ENCODE measurements around the gene SLC13A1. TPM values are rescaled to one million over a fixed set of nuclear protein-coding genes. Genes with fewer than 3 reads are reported as not detected.

Gene SLC13A1
- total RNA-seq (not detected), polyA plus RNA-seq (ENCODE audit: insufficient read depth, low read depth, low replicate concordance) (not detected)
- long read RNA-seq, donor 1: 0 reads
- long read RNA-seq, donor 2: 0 reads

- intact Hi-C loops (cut with DNase I; ENCODE audit: low total_unique reads): no loop called here
- WGBS, 2 donors: 95 to 98% methylated on average over 4 of the region's 4 CpGs
Observed at GRCh38 chr7:123199883-123200282, at the start of gene SLC13A1. TSS of gene SLC13A1 (minus strand) at chr7:123199969. CDS start at chr7:123199946, 23 bp downstream.

GRCh38 chr7:123244768-123245167 lies 45.0 kb upstream of the SLC13A1 start:
- no peak for TF ChIP-seq POLR2A (IDR thresholded peaks at IDR 0.05)
- no peak for TF ChIP-seq CTCF (IDR thresholded peaks at IDR 0.05)
- no peak overlapping the region for H3K4me3 ChIP-seq
- DNase-seq: no peak
- H3K36me3 ChIP-seq (ENCODE audit: low read depth, missing control alignments): no peaks in the 10 kb centered on the region
- 63 to 86% methylated on average over 1 of the region's 1 CpG for WGBS, 2 donors
- no peaks in the 10 kb centered on the region for H3K9me3 ChIP-seq
- H3K27me3 ChIP-seq: no peaks in the 10 kb centered on the region
- no peak overlapping the region for H3K27ac ChIP-seq
- no peaks in the 10 kb centered on the region for H3K4me1 ChIP-seq
- intact Hi-C loops (cut with DNase I; ENCODE audit: low total_unique reads): no loop called here

More at GRCh38 chr7:123199883-123200282, at the start of gene SLC13A1:
- TF ChIP-seq CTCF (IDR thresholded peaks at IDR 0.05) (no peak), POLR2A (IDR thresholded peaks at IDR 0.05) (no peak)
- H3K27me3 ChIP-seq: no peaks in the 10 kb centered on the region
- no peaks in the 10 kb centered on the region for H3K4me1 ChIP-seq
- no peak for DNase-seq
- H3K4me3 ChIP-seq: no peak within 1 kb of the TSS
- H3K27ac ChIP-seq: no peak within 1 kb of the TSS
- H3K9me3 ChIP-seq: no peaks in the 10 kb centered on the region
- H3K36me3 ChIP-seq (ENCODE audit: low read depth, missing control alignments): no peaks in the 10 kb centered on the region

- intact Hi-C loops (cut with DNase I; ENCODE audit: low total_unique reads): no loop called here
- Histone ChIP-seq H3K27me3 (no peaks in the 10 kb centered on the region), H3K4me1 (no peaks in the 10 kb centered on the region), H3K9me3 (no peaks in the 10 kb centered on the region), H3K27ac (no peak overlapping the region), H3K36me3 (ENCODE audit: low read depth, missing control alignments) (no peaks in the 10 kb centered on the region), H3K4me3 (no peak overlapping the region)
- TF ChIP-seq CTCF (IDR thresholded peaks at IDR 0.05) (no peak), POLR2A (IDR thresholded peaks at IDR 0.05) (no peak)
- DNase-seq: no peak
- WGBS, 2 donors: 63 to 67% methylated on average over 5 of the region's 5 CpGs
Observed at GRCh38 chr7:123242467-123243092, 42.8 kb upstream of the SLC13A1 start.

GRCh38 chr7:123241809-123242208 lies 42.0 kb upstream of the SLC13A1 start:
- TF ChIP-seq POLR2A (IDR thresholded peaks at IDR 0.05): no peak
- no peak for TF ChIP-seq CTCF (IDR thresholded peaks at IDR 0.05)
- no peak for DNase-seq
- intact Hi-C loops (cut with DNase I; ENCODE audit: low total_unique reads): no loop called here
- Histone ChIP-seq H3K4me1 (no peaks in the 10 kb centered on the region), H3K27ac (no peak overlapping the region), H3K36me3 (ENCODE audit: low read depth, missing control alignments) (no peaks in the 10 kb centered on the region), H3K4me3 (no peak overlapping the region), H3K27me3 (no peaks in the 10 kb centered on the region), H3K9me3 (no peaks in the 10 kb centered on the region)
- 72 to 84% methylated on average over 3 of the region's 3 CpGs for WGBS, 2 donors
